ENCODE data around the gene FRAS1. TPM values are rescaled to one million over a fixed set of nuclear protein-coding genes. Genes with fewer than 3 reads are reported as not detected.

Gene FRAS1
- total RNA-seq, 1 donor from 2014 or later: 8.8 TPM

GRCh38 chr4:78566834-78567499 lies 509.8 kb downstream of the FRAS1 start:
- TF ChIP-seq, protein P1, sequence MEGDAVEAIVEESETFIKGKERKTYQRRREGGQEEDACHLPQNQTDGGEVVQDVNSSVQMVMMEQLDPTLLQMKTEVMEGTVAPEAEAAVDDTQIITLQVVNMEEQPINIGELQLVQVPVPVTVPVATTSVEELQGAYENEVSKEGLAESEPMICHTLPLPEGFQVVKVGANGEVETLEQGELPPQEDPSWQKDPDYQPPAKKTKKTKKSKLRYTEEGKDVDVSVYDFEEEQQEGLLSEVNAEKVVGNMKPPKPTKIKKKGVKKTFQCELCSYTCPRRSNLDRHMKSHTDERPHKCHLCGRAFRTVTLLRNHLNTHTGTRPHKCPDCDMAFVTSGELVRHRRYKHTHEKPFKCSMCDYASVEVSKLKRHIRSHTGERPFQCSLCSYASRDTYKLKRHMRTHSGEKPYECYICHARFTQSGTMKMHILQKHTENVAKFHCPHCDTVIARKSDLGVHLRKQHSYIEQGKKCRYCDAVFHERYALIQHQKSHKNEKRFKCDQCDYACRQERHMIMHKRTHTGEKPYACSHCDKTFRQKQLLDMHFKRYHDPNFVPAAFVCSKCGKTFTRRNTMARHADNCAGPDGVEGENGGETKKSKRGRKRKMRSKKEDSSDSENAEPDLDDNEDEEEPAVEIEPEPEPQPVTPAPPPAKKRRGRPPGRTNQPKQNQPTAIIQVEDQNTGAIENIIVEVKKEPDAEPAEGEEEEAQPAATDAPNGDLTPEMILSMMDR (IDR thresholded peaks at IDR 0.05): no peak
- TF ChIP-seq POLR2A (IDR thresholded peaks at IDR 0.05) (no peak), POLR2AphosphoS5 (IDR thresholded peaks at IDR 0.05; ENCODE audit: insufficient read depth in 1 of 2, low read depth in 1 of 2) (no peak)
- intact Hi-C loops (cut with DNase I): no loop called here
- no peak overlapping the region for H3K27ac ChIP-seq
- no peaks in the 10 kb centered on the region for H3K36me3 ChIP-seq
- H3K4me3 ChIP-seq: no peak overlapping the region
- H3K4me1 ChIP-seq: peaks cover 8% of the 10 kb centered on the region
- no peak for DNase-seq (ENCODE audit: extremely low spot score in 2 of 2)
- H3K9me3 ChIP-seq: no peaks in the 10 kb centered on the region
- H3K27me3 ChIP-seq: no peaks in the 10 kb centered on the region

DNA sequence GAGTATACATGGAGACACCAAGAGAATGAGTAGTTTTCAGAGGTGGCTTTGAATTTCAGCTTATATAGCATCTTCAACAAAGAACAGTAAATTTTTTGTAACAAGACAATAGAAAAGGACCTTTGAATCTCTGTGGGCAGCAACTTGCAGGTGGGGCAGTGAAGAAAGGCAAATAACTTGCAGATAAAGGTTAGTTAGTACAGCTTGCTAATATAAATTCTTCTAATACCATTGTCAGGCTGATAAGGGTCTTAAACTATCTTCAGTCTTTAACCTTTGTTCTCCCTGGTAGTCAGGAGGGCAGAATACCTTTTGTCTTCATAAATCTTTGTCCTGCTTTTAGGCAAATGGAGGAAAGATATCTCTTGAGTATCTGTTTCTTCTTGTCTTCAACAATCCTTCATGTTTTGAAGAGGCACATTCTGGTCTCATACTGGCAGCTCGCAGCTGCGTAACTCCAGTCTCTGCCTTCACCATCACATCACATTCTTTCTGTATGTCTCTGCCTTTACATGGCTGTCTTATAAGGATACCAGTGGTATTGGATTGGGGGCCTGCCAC lies 510.5 kb downstream of the FRAS1 start:
- H3K27me3 ChIP-seq: no peaks in the 10 kb centered on the region
- no peaks in the 10 kb centered on the region for H3K9me3 ChIP-seq
- no peak for TF ChIP-seq POLR2A (IDR thresholded peaks at IDR 0.05)
- intact Hi-C loops (cut with DNase I): no loop called here
- no peak for DNase-seq (ENCODE audit: extremely low spot score in 2 of 2)
- peaks cover 8% of the 10 kb centered on the region for H3K4me1 ChIP-seq
- no peak overlapping the region for H3K27ac ChIP-seq
- H3K36me3 ChIP-seq: no peaks in the 10 kb centered on the region
- no peak overlapping the region for H3K4me3 ChIP-seq

- no peak overlapping the region for H3K27ac ChIP-seq
- intact Hi-C loops (cut with DNase I): no loop called here
- H3K4me1 ChIP-seq: peaks cover 8% of the 10 kb centered on the region
These were observed 511.6 kb downstream of the FRAS1 start for GRCh38 chr4:78568640-78569305.

GRCh38 chr4:78569306-78569821 lies 512.2 kb downstream of the FRAS1 start:
- no peak overlapping the region for H3K4me3 ChIP-seq
- H3K27me3 ChIP-seq: no peaks in the 10 kb centered on the region
- no peak for DNase-seq (ENCODE audit: extremely low spot score in 2 of 2)
- TF ChIP-seq POLR2A (IDR thresholded peaks at IDR 0.05) (no peak), POLR2AphosphoS5 (IDR thresholded peaks at IDR 0.05; ENCODE audit: insufficient read depth in 1 of 2, low read depth in 1 of 2) (no peak)
- TF ChIP-seq, protein P1 (IDR thresholded peaks at IDR 0.05): no peak
- H3K4me1 ChIP-seq: peaks cover 8% of the 10 kb centered on the region
- no peak overlapping the region for H3K27ac ChIP-seq
- no peaks in the 10 kb centered on the region for H3K9me3 ChIP-seq
- intact Hi-C loops (cut with DNase I): no loop called here
- no peaks in the 10 kb centered on the region for H3K36me3 ChIP-seq

More at GRCh38 chr4:78568640-78569305, 511.6 kb downstream of the FRAS1 start:
- no peaks in the 10 kb centered on the region for H3K36me3 ChIP-seq
- no peak overlapping the region for H3K4me3 ChIP-seq
- H3K9me3 ChIP-seq: no peaks in the 10 kb centered on the region
- no peak for TF ChIP-seq POLR2AphosphoS5 (IDR thresholded peaks at IDR 0.05; ENCODE audit: insufficient read depth in 1 of 2, low read depth in 1 of 2)
- no peak for TF ChIP-seq POLR2A (IDR thresholded peaks at IDR 0.05)
- TF ChIP-seq, protein P1 (IDR thresholded peaks at IDR 0.05): no peak
- no peak for DNase-seq (ENCODE audit: extremely low spot score in 2 of 2)
- no peaks in the 10 kb centered on the region for H3K27me3 ChIP-seq

- no peak for TF ChIP-seq POLR2A (IDR thresholded peaks at IDR 0.05)
- TF ChIP-seq, protein P1 (IDR thresholded peaks at IDR 0.05): no peak
- TF ChIP-seq POLR2AphosphoS5 (IDR thresholded peaks at IDR 0.05; ENCODE audit: insufficient read depth in 1 of 2, low read depth in 1 of 2): no peak
- Histone ChIP-seq H3K27ac (no peak overlapping the region), H3K4me1 (peaks cover 8% of the 10 kb centered on the region), H3K27me3 (no peaks in the 10 kb centered on the region), H3K9me3 (no peaks in the 10 kb centered on the region), H3K4me3 (no peak overlapping the region), H3K36me3 (no peaks in the 10 kb centered on the region)
- intact Hi-C loops (cut with DNase I): no loop called here
- DNase-seq (ENCODE audit: extremely low spot score in 2 of 2): no peak
These were observed 513.0 kb downstream of the FRAS1 start for GRCh38 chr4:78570117-78570516.

Data from vagina (tissue), 2 donors.